ENCODE data around the gene MAP3K5. TPM values are rescaled to one million over a fixed set of nuclear protein-coding genes. Genes with fewer than 3 reads are reported as not detected.

MAP3K5 gene
- total and polyA plus RNA-seq, 2 donors (not counting 3 experiments of a cell fraction or from before 2014, with no cell fraction given): 1.5 to 7.0 TPM

DNA sequence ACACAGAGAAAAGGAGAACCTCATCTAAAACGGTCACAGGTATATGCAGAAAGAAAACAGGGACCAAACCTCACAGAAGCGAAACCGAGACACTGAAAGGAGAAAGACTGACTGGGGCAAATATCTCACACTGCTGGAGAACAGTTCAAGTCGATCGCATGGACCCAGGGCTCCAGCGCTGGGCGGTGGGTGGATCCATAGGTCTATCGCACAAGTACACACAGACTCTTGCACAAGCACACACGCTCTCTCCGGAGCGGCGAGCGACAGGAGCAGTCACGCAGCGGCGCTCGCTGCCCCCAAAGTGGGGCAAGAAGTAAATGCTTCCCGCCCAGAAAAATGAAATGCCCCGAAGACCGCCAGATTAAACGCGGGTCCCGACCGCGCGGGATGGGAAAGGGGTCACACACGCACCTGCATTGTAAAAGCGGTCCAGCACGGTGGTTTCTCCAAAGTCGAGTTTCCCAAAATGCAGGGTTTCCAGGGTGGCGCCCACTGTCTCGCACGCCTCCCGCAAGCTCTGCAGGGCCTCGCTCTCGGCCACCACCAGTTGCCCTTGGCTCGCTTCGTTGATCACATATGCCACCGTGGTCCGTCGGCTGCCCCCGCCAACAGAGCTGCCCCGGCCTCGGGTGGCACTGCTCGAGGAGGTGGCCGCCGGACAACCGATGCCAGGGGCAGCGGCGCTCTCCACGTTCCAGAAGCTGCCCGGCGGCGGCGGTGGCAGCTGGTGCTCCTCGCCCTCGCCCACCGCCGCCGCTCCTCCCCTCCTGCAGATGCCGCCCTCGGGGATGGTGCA is 782 bp downstream of the MAP3K5 start:
- Histone ChIP-seq H3K27ac (ENCODE audit: insufficient read depth, low read depth, low read length) (peak overlapping the region; percentile 51), H3K9me1 (replicated peaks; ENCODE audit: control insufficient read depth, extremely low read depth, insufficient read depth, low read length) (no peaks in the 10 kb centered on the region), H3K4me3 (replicated peaks in 1 of 3; ENCODE audit: insufficient read depth in 1 of 3, low read depth in 1 of 3, low read length in 3 of 3) (peak overlapping the region; percentile 60 to 86 (median 70)), H3K4me2 (ENCODE audit: insufficient read depth, low read length) (peak overlapping the region; percentile 47), H3K9ac (replicated peaks; ENCODE audit: extremely low read depth, insufficient read depth, low read length) (peak overlapping the region; percentile 65), H3K27me3 (ENCODE audit: control insufficient read depth in 2 of 2, insufficient read depth in 2 of 2, low read length in 2 of 2) (no peaks in the 10 kb centered on the region), H3K9me3 (replicated peaks; ENCODE audit: control insufficient read depth, insufficient read depth, low read length) (no peaks in the 10 kb centered on the region), H4K20me1 (replicated peaks; ENCODE audit: control insufficient read depth, extremely low read depth, insufficient read depth, low read length) (no peaks in the 10 kb centered on the region), H2AFZ (ENCODE audit: low read depth, low read length) (peak overlapping the region; percentile 93), H3K36me3 (ENCODE audit: control insufficient read depth in 2 of 2, extremely low read depth in 1 of 2, insufficient read depth in 2 of 2, low read length in 2 of 2) (no peaks in the 10 kb centered on the region), H3K4me1 (ENCODE audit: control insufficient read depth, extremely low read depth, insufficient read depth, low read length) (peaks cover 19% of the 10 kb centered on the region), H3K79me2 (ENCODE audit: control insufficient read depth, insufficient read depth, low read length) (peaks cover 30% of the 10 kb centered on the region)
- TF ChIP-seq POLR2A (IDR thresholded peaks at IDR 0.05; ENCODE audit: low read depth, low read length) (peak; percentile 17), POLR2AphosphoS5 (IDR thresholded peaks at IDR 0.05; ENCODE audit: insufficient read depth, low read depth, low read length) (peak; percentile 31), FOS (IDR thresholded peaks at IDR 0.05; ENCODE audit: borderline replicate concordance, insufficient read depth, low read length) (no peak), JUN (IDR thresholded peaks at IDR 0.05; ENCODE audit: borderline replicate concordance, insufficient read depth, insufficient read length, low read depth) (no peak)
- TF ChIP-seq, protein P1, sequence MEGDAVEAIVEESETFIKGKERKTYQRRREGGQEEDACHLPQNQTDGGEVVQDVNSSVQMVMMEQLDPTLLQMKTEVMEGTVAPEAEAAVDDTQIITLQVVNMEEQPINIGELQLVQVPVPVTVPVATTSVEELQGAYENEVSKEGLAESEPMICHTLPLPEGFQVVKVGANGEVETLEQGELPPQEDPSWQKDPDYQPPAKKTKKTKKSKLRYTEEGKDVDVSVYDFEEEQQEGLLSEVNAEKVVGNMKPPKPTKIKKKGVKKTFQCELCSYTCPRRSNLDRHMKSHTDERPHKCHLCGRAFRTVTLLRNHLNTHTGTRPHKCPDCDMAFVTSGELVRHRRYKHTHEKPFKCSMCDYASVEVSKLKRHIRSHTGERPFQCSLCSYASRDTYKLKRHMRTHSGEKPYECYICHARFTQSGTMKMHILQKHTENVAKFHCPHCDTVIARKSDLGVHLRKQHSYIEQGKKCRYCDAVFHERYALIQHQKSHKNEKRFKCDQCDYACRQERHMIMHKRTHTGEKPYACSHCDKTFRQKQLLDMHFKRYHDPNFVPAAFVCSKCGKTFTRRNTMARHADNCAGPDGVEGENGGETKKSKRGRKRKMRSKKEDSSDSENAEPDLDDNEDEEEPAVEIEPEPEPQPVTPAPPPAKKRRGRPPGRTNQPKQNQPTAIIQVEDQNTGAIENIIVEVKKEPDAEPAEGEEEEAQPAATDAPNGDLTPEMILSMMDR (IDR thresholded peaks at IDR 0.05; ENCODE audit: extremely low read depth in 1 of 2, insufficient read depth in 1 of 2, low read depth in 1 of 2, low read length in 2 of 2): no peak
- peak; percentile 61 for DNase-seq (ENCODE audit: low read depth, low spot score)
- intact Hi-C loops (cut with micrococcal nuclease) (loop anchor here (1.0 to 5.0 kb wide), 4 partner anchors 75 to 503 kb away; partner anchors contain the start of genes BCLAF1 and SLC35D3), dilution Hi-C loops (cut with MboI; ENCODE audit: extremely low pct_ligation_motif_present, low sequenced_read_pairs) (no loop called here)
- peak; percentile 66 for FAIRE-seq
- ChIA-PET POLR2A (interaction anchor here (1.2 kb wide), 1 partner anchor 147 kb away, joined by 12 read pairs; no protein-coding TSS in a partner anchor), CTCF (interaction anchor here (0.7 to 8.7 kb wide), 92 partner anchors 7 to 1255 kb away, joined by 3 to 708 read pairs (median 5); partner anchors contain the start of genes BCLAF1, MAP7, PEX7 and SLC35D3)
- no TSS peak for BruUV-seq (replicated peaks)

Measured in endothelial cell of umbilical vein (primary cell).